H1 (cell line): ENCODE measurements around the gene ZBED5. TPM values are rescaled to one million over a fixed set of nuclear protein-coding genes. Genes with fewer than 3 reads are reported as not detected.
A peak's percentile ranks its signal among the peaks of the same experiment; 100 is the strongest.

Experiments
- CTCF ChIA-PET: fragments of 300-600 bp; sonication (Branson Sonifier 250); formaldehyde crosslinking; loops from one replicate; lab custom pipeline; 2021; ENCODE audit not compliant: partially characterized antibody; lab: Charles Lee
- POLR2A ChIA-PET: fragments of 300-600 bp; sonication (Branson Sonifier 250); formaldehyde crosslinking; loops from one replicate; lab custom pipeline; 2021; ENCODE audit warnings: inconsistent platforms; ENCODE audit not compliant: partially characterized antibody; lab: Charles Lee
- DNase-seq, 2 experiments: peaks; one replicate each; pipeline versions ENCODE4 v3.0.0 to v3.0.0-alpha.2; 2010 to 2022; ENCODE audit warnings: low spot score in 2 of 2, low read depth in 1 of 2, mixed read lengths in 1 of 2
- FAIRE-seq: peaks from 2 replicates; lab custom pipeline; 2011; peaks lifted over from hg19 to GRCh38; lab: Jason Lieb, UNC
- H2AFZ ChIP-seq: 2 replicates; pipeline ENCODE4 v1.8.1; 2012; ENCODE audit warnings: low read length, inconsistent platforms
- H2AK5ac ChIP-seq: 2 replicates; pipeline ENCODE4 v1.6.1; 2013; ENCODE audit warnings: low read depth, low read length
- H2BK120ac ChIP-seq: replicated peaks from 2 replicates; pipeline ENCODE3; 2013; ENCODE audit warnings: low read depth, low read length, inconsistent platforms
- H2BK12ac ChIP-seq: 2 replicates; pipeline ENCODE4 v1.6.1; 2013; ENCODE audit warnings: low read depth, low read length
- H2BK15ac ChIP-seq: 2 replicates; pipeline ENCODE4 v1.6.1; 2013; ENCODE audit warnings: low read length
- H2BK20ac ChIP-seq: 2 replicates; pipeline ENCODE4 v1.6.1; 2013; ENCODE audit warnings: low read length
- H2BK5ac ChIP-seq: 2 replicates; pipeline ENCODE4 v1.6.1; 2013; ENCODE audit warnings: low read depth, low read length
- H3K14ac ChIP-seq: 2 replicates; pipeline ENCODE4 v1.6.1; 2013; ENCODE audit warnings: inconsistent platforms; ENCODE audit not compliant: insufficient read length
- H3K18ac ChIP-seq: 2 replicates; pipeline ENCODE4 v1.6.1; 2013; ENCODE audit warnings: low read length; ENCODE audit errors: extremely low read depth
- H3K23ac ChIP-seq: 2 replicates; pipeline ENCODE4 v1.6.1; 2013; ENCODE audit warnings: inconsistent platforms; ENCODE audit not compliant: insufficient read length
- H3K23me2 ChIP-seq: 2 replicates; pipeline ENCODE4 v1.6.1; 2013; ENCODE audit warnings: low read depth, low read length
- H3K27ac ChIP-seq: 2 replicates; pipeline ENCODE4 v1.6.1; 2011; ENCODE audit warnings: low read depth, low read length, inconsistent platforms
- H3K27me3 ChIP-seq, 4 experiments: replicated peaks in 1 of 4; 1 replicate in 1 of 4; 2 replicates in 3 of 4; pipeline versions ENCODE4 v1.6.1 to v1.8.1; 2011 to 2013; ENCODE audit warnings: low read length in 3 of 4, mild to moderate bottlenecking in 3 of 4, inconsistent platforms in 2 of 4, mixed read lengths in 2 of 4, moderate library complexity in 1 of 4; ENCODE audit not compliant: control insufficient read depth in 3 of 4, insufficient read depth in 3 of 4; ENCODE audit errors: extremely low read depth in 1 of 4
- H3K36me3 ChIP-seq, 4 experiments: 2 replicates each; pipeline versions ENCODE4 v1.6.1 to v1.8.1; 2011 to 2013; ENCODE audit warnings: mild to moderate bottlenecking in 4 of 4, low read length in 3 of 4, moderate library complexity in 2 of 4, control low read depth in 1 of 4, inconsistent platforms in 1 of 4; ENCODE audit not compliant: insufficient read depth in 4 of 4, control insufficient read depth in 2 of 4
- H3K4ac ChIP-seq: replicated peaks from 2 replicates; pipeline ENCODE3; 2013; ENCODE audit warnings: low read length, low read depth, mixed read lengths, inconsistent platforms; ENCODE audit not compliant: insufficient read length
- H3K4me1 ChIP-seq, 4 experiments: replicated peaks in 1 of 4; 1 replicate in 1 of 4; 2 replicates in 3 of 4; pipeline versions ENCODE4 v1.6.1 to v1.8.1; 2011 to 2013; ENCODE audit warnings: low read length in 3 of 4, inconsistent platforms in 2 of 4, mixed read lengths in 1 of 4; ENCODE audit not compliant: insufficient read depth in 4 of 4, control insufficient read depth in 3 of 4
- H3K4me2 ChIP-seq, 2 experiments: 2 replicates each; pipeline versions ENCODE4 v1.6.1 to v1.8.1; 2011 to 2013; ENCODE audit warnings: low read depth in 2 of 2, low read length in 2 of 2, control low read depth in 1 of 2, inconsistent platforms in 1 of 2, mild to moderate bottlenecking in 1 of 2; ENCODE audit not compliant: insufficient read depth in 1 of 2
- H3K4me3 ChIP-seq, 4 experiments: fragments of 200-600, 300-600 bp in 1 of 4; sonication (generic), shearing (Covaris generic), sonication (Bioruptor Twin) in 1 of 4; 2 replicates each; pipeline versions ENCODE4 v1.5.1 to v1.8.1; 2011 to 2016; ENCODE audit warnings: low read length in 4 of 4, low read depth in 3 of 4, control low read depth in 2 of 4, inconsistent platforms in 2 of 4, mild to moderate bottlenecking in 2 of 4, mixed read lengths in 1 of 4, moderate library complexity in 1 of 4; ENCODE audit not compliant: insufficient read depth in 2 of 4; ENCODE audit errors: extremely low read depth in 1 of 4
- H3K56ac ChIP-seq: replicated peaks from 2 replicates; pipeline ENCODE3; 2013; ENCODE audit warnings: low read depth, mild to moderate bottlenecking, mixed read lengths, low read length, inconsistent platforms; ENCODE audit not compliant: insufficient read length
- H3K79me1 ChIP-seq: 2 replicates; pipeline ENCODE4 v1.6.1; 2013; ENCODE audit warnings: low read depth, low read length, control low read depth
- H3K79me2 ChIP-seq, 2 experiments: 2 replicates each; pipeline versions ENCODE4 v1.6.1 to v1.8.1; 2012 to 2013; ENCODE audit warnings: low read length in 2 of 2, mild to moderate bottlenecking in 2 of 2, inconsistent platforms in 1 of 2; ENCODE audit not compliant: insufficient read depth in 2 of 2, control insufficient read depth in 1 of 2
- H3K9ac ChIP-seq, 4 experiments: replicated peaks in 1 of 4; 1 replicate in 1 of 4; 2 replicates in 3 of 4; pipeline versions ENCODE4 v1.6.1 to v1.8.1; 2011 to 2013; ENCODE audit warnings: low read depth in 3 of 4, low read length in 3 of 4, control low read depth in 2 of 4, mild to moderate bottlenecking in 2 of 4, moderate library complexity in 2 of 4, inconsistent platforms in 1 of 4; ENCODE audit errors: extremely low read depth in 1 of 4
- H3K9me3 ChIP-seq, 2 experiments: 2 replicates each; pipeline versions ENCODE4 v1.6.1 to v1.8.1; 2012 to 2013; ENCODE audit warnings: mild to moderate bottlenecking in 2 of 2, moderate library complexity in 2 of 2, control low read depth in 1 of 2, inconsistent platforms in 1 of 2, low read depth in 1 of 2, low read length in 1 of 2, mixed read lengths in 1 of 2; ENCODE audit not compliant: insufficient read depth in 2 of 2
- H4K20me1 ChIP-seq, 2 experiments: replicated peaks in 1 of 2; 2 replicates each; pipeline versions ENCODE3 to v1.8.1; 2011 to 2013; ENCODE audit warnings: inconsistent platforms in 2 of 2, low read length in 2 of 2, mild to moderate bottlenecking in 1 of 2; ENCODE audit not compliant: insufficient read depth in 2 of 2, control insufficient read depth in 1 of 2
- H4K5ac ChIP-seq: 2 replicates; pipeline ENCODE4 v1.6.1; 2013; ENCODE audit warnings: low read length, low read depth, mixed read lengths, inconsistent platforms; ENCODE audit not compliant: insufficient read length
- H4K8ac ChIP-seq: 2 replicates; pipeline ENCODE4 v1.8.0; 2013; ENCODE audit warnings: mild to moderate bottlenecking, moderate library complexity, low read length, inconsistent platforms; ENCODE audit not compliant: insufficient read depth; ENCODE audit errors: extremely low read depth
- H4K91ac ChIP-seq: replicated peaks from 2 replicates; pipeline ENCODE3; 2013; ENCODE audit warnings: low read length, mixed read lengths, inconsistent platforms; ENCODE audit not compliant: insufficient read length
- GTF2F1 ChIP-seq: IDR thresholded peaks from 2 replicates; pipeline ENCODE4 v1.6.1; 2012; ENCODE audit warnings: low read depth, low read length, improper control_type of control experiment, borderline replicate concordance
- HDAC2 ChIP-seq, 2 experiments: fragments of 300-600 bp in 1 of 2; sonication (generic) in 1 of 2; IDR thresholded peaks; 2 replicates each; pipeline ENCODE4 v1.6.1; 2011 to 2012; ENCODE audit warnings: low read depth in 2 of 2, low read length in 2 of 2, mild to moderate bottlenecking in 2 of 2, moderate library complexity in 2 of 2, borderline replicate concordance in 1 of 2, inconsistent platforms in 1 of 2
- MAFK ChIP-seq: IDR thresholded peaks from 2 replicates; pipeline ENCODE4 v1.6.1; 2012; ENCODE audit warnings: low read depth, mild to moderate bottlenecking, improper control_type of control experiment, low read length
- MAX ChIP-seq: IDR thresholded peaks from 2 replicates; pipeline ENCODE4 v1.6.1; 2012; ENCODE audit warnings: inconsistent platforms
- NANOG ChIP-seq: IDR thresholded peaks from 2 replicates; pipeline ENCODE4 v1.6.1; 2011; ENCODE audit warnings: low read length, low read depth, mild to moderate bottlenecking, inconsistent platforms; ENCODE audit not compliant: insufficient read depth, poor library complexity, severe bottlenecking
- PHF8 ChIP-seq: fragments of 200-600 bp; sonication (generic); conservative IDR thresholded peaks from 2 replicates; pipeline ENCODE4 v1.7.1; 2012; ENCODE audit warnings: low read depth, mild to moderate bottlenecking, inconsistent platforms, low read length, moderate library complexity
- SAP30 ChIP-seq: fragments of 300-600 bp; sonication (generic); IDR thresholded peaks from 2 replicates; pipeline ENCODE4 v1.7.1; 2012; ENCODE audit warnings: low read length, moderate library complexity, mild to moderate bottlenecking, inconsistent platforms; ENCODE audit not compliant: insufficient read depth, insufficient replicate concordance
- SIN3A ChIP-seq, 2 experiments: IDR thresholded peaks in 1 of 2; conservative IDR thresholded peaks in 1 of 2; 2 replicates each; pipeline ENCODE4 v1.6.1; 2011 to 2012; ENCODE audit warnings: low read length in 2 of 2, improper control_type of control experiment in 1 of 2, low read depth in 1 of 2, mild to moderate bottlenecking in 1 of 2
- WGBS, 2 experiments: shearing (Covaris generic) in 1 of 2; methylation state at CpG; one replicate each; pipeline versions ENCODE4 v1.1.6 to v1.1.7; 2013 to 2015; ENCODE audit warnings: low lambda C conversion rate in 2 of 2, mixed read lengths in 2 of 2, inconsistent platforms in 1 of 2, low coverage in 1 of 2, missing lambda C conversion rate in 1 of 2; ENCODE audit not compliant: insufficient replicate concordance in 2 of 2, insufficient coverage in 1 of 2, insufficient read length in 1 of 2; ENCODE audit errors: extremely low coverage in 1 of 2, missing lambda C conversion rate in 1 of 2; 5-methylcytosine and 5-hydroxymethylcytosine counted together
- polyA plus RNA-seq, 7 experiments: library from polyadenylated mRNA; depleted of rRNA in 3 of 7; stranded (reverse) in 5 of 7; unstranded in 2 of 7; fragments of >200 nt in 5 of 7; fragments of 200-250 nt in 2 of 7; gene quantifications; 1 replicate in 5 of 7; 2 replicates in 1 of 7; 4 replicates in 1 of 7; pipeline versions ENCODE4 v1.2.1 to v1.2.3, GENCODE V29; 2011 to 2013; ENCODE audit warnings: missing spikeins in 2 of 7, mixed read lengths in 2 of 7
- total RNA-seq: library from RNA; stranded (reverse); fragmentation: NEBNext Ultra II Directional; extraction: Animal tissue kit (Norgen Biotek cat#: 25700); gene quantifications from 2 replicates; pipeline ENCODE4 v1.2.1, GENCODE V29; 2021

ZBED5 gene
- total and polyA plus RNA-seq, 2 of the 8 experiments (the other 6 are each of a cell fraction or from before 2014, with no cell fraction given) = 54.2 to 94.7 TPM

GRCh38 chr11:10809373-10810160, 48.3 kb downstream of the ZBED5 start:
- POLR2A ChIA-PET = interaction anchor here (0.5 to 28.5 kb wide), 64 partner anchors 2 to 1461 kb away, joined by 3 to 595 read pairs (median 5); partner anchors contain the start of genes ADM, CTR9, EIF4G2 and USP47
- TF ChIP-seq SIN3A (conservative IDR thresholded peaks at IDR 0.05 in 1 of 2, IDR thresholded peaks at IDR 0.05 in 1 of 2; ENCODE audit: low read depth in 1 of 2, low read length in 2 of 2) = peak in 1 of 2 experiments; percentile 37; a peak in 1 of 4 replicates
- no peak for TF ChIP-seq GTF2F1
- no peak for TF ChIP-seq MAFK
- 0 out of 4 replicates have a peak, but pooled peaks of 1 of the 2 experiments have one; percentile 75 for TF ChIP-seq HDAC2 (IDR thresholded peaks at IDR 0.05; ENCODE audit: borderline replicate concordance in 1 of 2, low read depth in 2 of 2, low read length in 2 of 2)
- no peak for TF ChIP-seq SAP30
- peak; percentile 2; the same call in 1 of the 2 replicates for TF ChIP-seq PHF8
- 0 out of 2 replicates have a peak, but pooled peaks have one; percentile 4 for TF ChIP-seq MAX
- no peak for TF ChIP-seq NANOG

More at GRCh38 chr11:10809373-10810160, 48.3 kb downstream of the ZBED5 start:
- peaks cover 4% of the 10 kb centered on the region for H3K79me1 ChIP-seq
- H2AFZ ChIP-seq = peak overlapping the region; percentile 27; the same call in 1 of the 2 replicates
- 1% methylated on average over 29 of the region's 29 CpGs; no CpG with 5 or more reads in 1 of the 2 experiments for WGBS, 2 experiments
- peak overlapping the region; percentile 89 to 97 for H3K4me2 ChIP-seq
- no peak overlapping the region for H3K23ac ChIP-seq
- H2BK5ac ChIP-seq = peak overlapping the region; percentile 98
- H2AK5ac ChIP-seq = peak overlapping the region; percentile 91; the same call in 1 of the 2 replicates
- peak overlapping the region; percentile 93; the same call in 1 of the 2 replicates for H4K8ac ChIP-seq
- H3K4me3 ChIP-seq = peak overlapping the region; percentile 60 to 97 (median 80)
- no peak overlapping the region for H2BK20ac ChIP-seq
- DNase-seq = peak; percentile 34 to 80
- peak overlapping the region; percentile 100 for H3K4ac ChIP-seq
- H3K23me2 ChIP-seq = peaks cover 7% of the 10 kb centered on the region
- H3K79me2 ChIP-seq = peaks cover 13 to 32% of the 10 kb centered on the region in 2 experiments
- H2BK120ac ChIP-seq = peak overlapping the region; percentile 93
- peak overlapping the region; percentile 92 for H4K91ac ChIP-seq
- peak overlapping the region; percentile 95 for H3K56ac ChIP-seq
- H3K36me3 ChIP-seq = peaks cover 21 to 32% (median 24%) of the 10 kb centered on the region in 4 experiments
- H4K20me1 ChIP-seq = peaks cover 3% of the 10 kb centered on the region in 2 experiments
- CTCF ChIA-PET = interaction anchor here (0.6 to 2.1 kb wide), 14 partner anchors 11 to 212 kb away, joined by 3 to 9 read pairs (median 4); no protein-coding TSS in a partner anchor
- peak overlapping the region; percentile 91 for H3K27ac ChIP-seq
- no peak for FAIRE-seq
- peaks cover 0 to 5% (median 2%) of the 10 kb centered on the region in 4 experiments; a peak in 4 of 7 replicates for H3K4me1 ChIP-seq
- H4K5ac ChIP-seq = peak overlapping the region; percentile 97
- 0 out of 2 replicates have a peak overlapping the region, but pooled peaks have one; percentile 12 for H2BK15ac ChIP-seq
- no peaks in the 10 kb centered on the region for H3K9me3 ChIP-seq
- peak overlapping the region; percentile 75 to 99 (median 92) for H3K9ac ChIP-seq
- H2BK12ac ChIP-seq = peak overlapping the region; percentile 98
- no peak overlapping the region for H3K14ac ChIP-seq
- H3K27me3 ChIP-seq = no peaks in the 10 kb centered on the region
- H3K18ac ChIP-seq = peak overlapping the region; percentile 99
